ENCODE results near the gene MDFIC. TPM values are rescaled to one million over a fixed set of nuclear protein-coding genes. Genes with fewer than 3 reads are reported as not detected.

Gene MDFIC
- total RNA-seq, 1 donor from 2014 or later: 7.1 TPM

DNA sequence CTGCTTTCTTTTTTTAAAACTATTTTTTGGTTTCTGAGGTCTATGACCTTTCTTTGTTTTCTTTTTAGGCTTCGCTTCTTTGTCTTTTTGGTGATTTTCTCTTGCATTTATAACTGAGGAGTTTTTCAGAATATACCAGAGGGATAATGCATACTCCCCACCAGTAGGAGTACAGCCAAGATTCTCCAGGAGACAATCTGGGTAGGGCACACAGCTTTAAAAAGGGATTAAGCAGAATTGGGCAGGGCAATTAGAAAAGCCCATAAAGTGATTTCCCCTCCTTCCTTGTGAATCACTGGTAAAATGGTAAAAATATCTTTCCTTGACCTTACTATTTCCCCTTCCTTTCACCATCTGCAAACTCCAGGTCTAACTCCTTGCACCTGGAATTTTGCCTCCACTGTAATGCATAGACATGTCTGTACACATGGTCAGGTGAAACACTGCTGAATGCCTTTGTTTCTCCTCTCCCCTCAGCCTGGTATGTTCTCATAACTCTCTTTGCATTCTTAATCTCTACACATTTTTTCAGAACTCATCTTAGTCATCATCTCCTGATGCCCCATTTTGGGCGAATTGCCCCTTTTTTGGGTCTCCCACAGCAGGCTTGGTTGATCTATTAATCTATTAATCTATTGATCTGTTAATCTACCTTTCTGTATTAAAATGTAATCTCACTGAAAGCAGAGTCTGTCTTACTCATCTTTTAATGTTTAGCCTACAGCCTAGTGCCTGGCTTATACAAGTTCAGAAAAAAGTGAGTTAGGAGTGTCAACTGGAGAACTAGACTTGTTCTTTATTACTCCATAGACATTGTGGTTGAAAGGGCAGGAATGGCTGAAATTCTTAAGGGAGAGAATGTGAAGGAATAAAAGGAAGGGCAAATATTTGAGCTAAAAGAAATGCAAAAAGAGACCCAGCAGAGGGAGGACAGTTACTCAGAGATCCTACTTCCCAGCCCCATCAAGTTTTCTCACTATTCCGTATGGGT lies 64.6 kb downstream of the MDFIC start:
- H3K27ac ChIP-seq: no peak overlapping the region
- no peak overlapping the region for H3K4me3 Mint-ChIP-seq
- H3K27me3 ChIP-seq: no peaks in the 10 kb centered on the region
- H3K4me1 Mint-ChIP-seq: peaks cover 4% of the 10 kb centered on the region
- no peaks in the 10 kb centered on the region for H3F3A ChIP-seq (ENCODE audit: low read depth)
- H3K9ac ChIP-seq: no peak overlapping the region
- H3K36me3 ChIP-seq: no peaks in the 10 kb centered on the region
- no peak overlapping the region for H3K4me3 ChIP-seq
- H3K36me3 Mint-ChIP-seq: peaks cover 5% of the 10 kb centered on the region
- H4K20me1 ChIP-seq (ENCODE audit: low read depth): no peaks in the 10 kb centered on the region
- H3K9me3 ChIP-seq (ENCODE audit: low read depth): no peaks in the 10 kb centered on the region
- DNase-seq (ENCODE audit: low spot score): peak; percentile 7
- TF ChIP-seq, protein P1, sequence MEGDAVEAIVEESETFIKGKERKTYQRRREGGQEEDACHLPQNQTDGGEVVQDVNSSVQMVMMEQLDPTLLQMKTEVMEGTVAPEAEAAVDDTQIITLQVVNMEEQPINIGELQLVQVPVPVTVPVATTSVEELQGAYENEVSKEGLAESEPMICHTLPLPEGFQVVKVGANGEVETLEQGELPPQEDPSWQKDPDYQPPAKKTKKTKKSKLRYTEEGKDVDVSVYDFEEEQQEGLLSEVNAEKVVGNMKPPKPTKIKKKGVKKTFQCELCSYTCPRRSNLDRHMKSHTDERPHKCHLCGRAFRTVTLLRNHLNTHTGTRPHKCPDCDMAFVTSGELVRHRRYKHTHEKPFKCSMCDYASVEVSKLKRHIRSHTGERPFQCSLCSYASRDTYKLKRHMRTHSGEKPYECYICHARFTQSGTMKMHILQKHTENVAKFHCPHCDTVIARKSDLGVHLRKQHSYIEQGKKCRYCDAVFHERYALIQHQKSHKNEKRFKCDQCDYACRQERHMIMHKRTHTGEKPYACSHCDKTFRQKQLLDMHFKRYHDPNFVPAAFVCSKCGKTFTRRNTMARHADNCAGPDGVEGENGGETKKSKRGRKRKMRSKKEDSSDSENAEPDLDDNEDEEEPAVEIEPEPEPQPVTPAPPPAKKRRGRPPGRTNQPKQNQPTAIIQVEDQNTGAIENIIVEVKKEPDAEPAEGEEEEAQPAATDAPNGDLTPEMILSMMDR (IDR thresholded peaks at IDR 0.05): peak; percentile 16
- no peak for TF ChIP-seq EZH2phosphoT487 (IDR thresholded peaks at IDR 0.05)
- no peak for TF ChIP-seq EZH2 (IDR thresholded peaks at IDR 0.05)
- H3K79me2 ChIP-seq (ENCODE audit: low read depth): no peaks in the 10 kb centered on the region
- no peaks in the 10 kb centered on the region for H3K27me3 Mint-ChIP-seq (ENCODE audit: insufficient read depth, low read depth)
- no peak overlapping the region for H2AFZ ChIP-seq (replicated peaks)
- no peaks in the 10 kb centered on the region for H3K9me3 Mint-ChIP-seq
- H3K4me1 ChIP-seq: no peaks in the 10 kb centered on the region
- no peak overlapping the region for H3K27ac Mint-ChIP-seq
- no peak overlapping the region for H3K4me2 ChIP-seq

DNA sequence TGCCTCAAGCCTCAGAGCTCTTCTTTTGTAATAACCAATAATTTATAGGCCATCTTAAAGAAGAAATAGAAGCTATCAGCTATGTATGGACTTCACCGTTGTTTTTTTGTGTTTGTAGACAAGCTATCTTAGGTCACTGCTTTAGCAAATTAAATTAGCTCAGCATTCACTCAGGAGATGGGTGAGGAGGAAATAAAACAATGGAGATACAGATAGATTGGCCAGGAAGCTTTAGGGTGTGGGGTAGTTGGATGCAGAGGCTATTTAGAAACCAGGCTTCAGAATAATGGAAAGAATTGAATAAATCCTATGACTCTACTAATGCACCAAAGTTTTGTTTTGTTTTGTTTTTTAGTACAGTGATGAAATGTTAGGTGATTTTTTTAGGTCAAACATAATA lies 66.1 kb downstream of the MDFIC start:
- Histone ChIP-seq H3K9ac (no peak overlapping the region), H3K9me3 (ENCODE audit: low read depth) (no peaks in the 10 kb centered on the region), H3K27ac (no peak overlapping the region), H3K36me3 (no peaks in the 10 kb centered on the region), H4K20me1 (ENCODE audit: low read depth) (no peaks in the 10 kb centered on the region), H3F3A (ENCODE audit: low read depth) (no peaks in the 10 kb centered on the region), H3K4me3 (no peak overlapping the region), H3K4me1 (no peaks in the 10 kb centered on the region), H2AFZ (replicated peaks) (no peak overlapping the region), H3K4me2 (no peak overlapping the region), H3K27me3 (no peaks in the 10 kb centered on the region), H3K79me2 (ENCODE audit: low read depth) (no peaks in the 10 kb centered on the region)
- Mint-ChIP-seq H3K36me3 (peaks cover 4% of the 10 kb centered on the region), H3K4me1 (peaks cover 4% of the 10 kb centered on the region), H3K4me3 (no peak overlapping the region), H3K9me3 (peaks cover 2% of the 10 kb centered on the region), H3K27ac (no peak overlapping the region), H3K27me3 (ENCODE audit: insufficient read depth, low read depth) (no peaks in the 10 kb centered on the region)
- no peak for DNase-seq (ENCODE audit: low spot score)
- no peak for TF ChIP-seq EZH2phosphoT487 (IDR thresholded peaks at IDR 0.05)
- no peak for TF ChIP-seq EZH2 (IDR thresholded peaks at IDR 0.05)
- TF ChIP-seq, protein P1 (IDR thresholded peaks at IDR 0.05): no peak

DNA sequence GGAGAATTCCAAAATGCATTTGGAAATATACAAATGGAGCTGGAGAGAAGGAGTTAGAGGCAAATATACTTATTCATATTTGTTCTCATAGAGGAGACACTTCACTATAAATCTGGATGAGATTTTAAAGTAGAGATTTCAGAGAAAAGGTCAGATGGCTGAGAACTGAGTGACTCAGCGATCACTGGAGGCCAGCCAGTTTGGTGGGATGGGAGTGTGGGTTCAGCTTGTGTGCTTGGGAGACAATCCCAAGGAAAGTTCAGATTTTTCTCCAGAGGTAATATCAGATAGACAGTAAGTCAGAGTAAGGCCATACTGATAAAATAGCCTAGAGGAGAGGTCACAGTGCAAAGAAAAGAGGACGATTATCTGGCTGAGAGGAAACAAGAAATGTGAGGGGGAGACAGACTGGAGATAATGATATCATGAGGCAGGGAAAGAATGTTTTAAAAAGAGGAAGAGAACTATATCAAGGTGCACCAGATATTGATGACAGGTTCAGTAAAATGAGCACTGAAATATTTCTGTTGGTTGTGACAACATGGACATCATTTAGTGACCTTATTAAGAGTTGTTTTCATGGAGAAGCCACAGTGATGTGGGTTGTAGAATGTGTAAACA lies 67.0 kb downstream of the MDFIC start:
- Histone ChIP-seq H3K4me3 (no peak overlapping the region), H3K27me3 (no peaks in the 10 kb centered on the region), H3F3A (ENCODE audit: low read depth) (no peaks in the 10 kb centered on the region), H3K4me1 (no peaks in the 10 kb centered on the region), H3K9ac (no peak overlapping the region), H3K36me3 (no peaks in the 10 kb centered on the region), H3K79me2 (ENCODE audit: low read depth) (no peaks in the 10 kb centered on the region), H3K27ac (no peak overlapping the region), H3K9me3 (ENCODE audit: low read depth) (no peaks in the 10 kb centered on the region), H4K20me1 (ENCODE audit: low read depth) (no peaks in the 10 kb centered on the region), H3K4me2 (no peak overlapping the region), H2AFZ (replicated peaks) (no peak overlapping the region)
- no peak for DNase-seq (ENCODE audit: low spot score)
- Mint-ChIP-seq H3K4me3 (no peak overlapping the region), H3K27ac (no peak overlapping the region), H3K36me3 (peaks cover 4% of the 10 kb centered on the region), H3K9me3 (peaks cover 5% of the 10 kb centered on the region), H3K4me1 (peaks cover 4% of the 10 kb centered on the region), H3K27me3 (ENCODE audit: insufficient read depth, low read depth) (no peaks in the 10 kb centered on the region)
- TF ChIP-seq EZH2 (IDR thresholded peaks at IDR 0.05): no peak
- TF ChIP-seq, protein P1 (IDR thresholded peaks at IDR 0.05): no peak
- no peak for TF ChIP-seq EZH2phosphoT487 (IDR thresholded peaks at IDR 0.05)
